Cardiac fibroblast (primary cell): ENCODE measurements around the gene STX8.
"Not testable (repeated sequence)": the region's sequence is repeated elsewhere in the genome, so short reads cannot be mapped to it uniquely, and the experiment has no call there.

Experiments used
- DNase-seq, 2 donors: peaks; one replicate each; pipeline versions ENCODE4 v3.0.0 to v3.0.0-alpha.2; 2010; ENCODE audit warnings: low read depth in 2 of 2
- H3K4me3 ChIP-seq, 2 donors: replicated peaks in 1 of 2; 1 replicate in 1 of 2; 2 replicates in 1 of 2; pipeline ENCODE4 v1.5.1; 2011; ENCODE audit warnings: low read depth in 2 of 2, low read length in 2 of 2, mild to moderate bottlenecking in 2 of 2, moderate library complexity in 1 of 2
- TF ChIP-seq, protein P1 (sequence below): IDR thresholded peaks from one replicate; pipeline ENCODE4 v1.5.1; 2011; ENCODE audit warnings: low read depth, mild to moderate bottlenecking, low read length, inconsistent platforms

Gene STX8

DNA sequence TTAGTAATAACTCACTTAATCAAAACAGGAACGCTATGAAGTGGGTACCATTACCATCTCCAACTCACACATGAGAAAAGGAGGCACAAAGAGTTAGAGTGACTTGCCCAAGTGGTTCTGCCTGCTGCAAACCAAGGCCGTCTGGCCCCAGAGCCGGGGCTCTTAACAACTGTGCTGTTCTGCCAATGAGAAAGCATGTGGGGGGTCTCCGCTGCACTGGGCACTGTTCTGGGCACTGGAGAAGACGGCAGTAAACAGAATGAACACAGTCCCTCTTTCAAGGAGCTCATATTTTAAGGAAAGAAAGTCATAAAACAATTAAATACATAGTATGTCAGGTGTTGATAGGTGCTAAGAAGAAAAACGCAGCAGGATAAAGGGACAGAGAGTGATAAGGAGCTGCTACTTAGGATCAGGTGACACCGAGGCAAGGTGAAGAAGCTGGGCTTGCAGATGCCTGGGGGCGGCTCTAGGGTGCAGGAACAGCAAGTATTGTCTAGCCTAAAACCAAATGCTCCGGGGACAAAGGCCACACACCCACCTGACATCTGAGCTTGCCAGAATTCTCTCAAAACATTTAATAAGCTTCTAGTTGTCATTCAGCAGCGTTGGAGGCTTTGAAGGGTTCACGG, 6.5 kb downstream of the STX8 start:
- TF ChIP-seq, protein P1, sequence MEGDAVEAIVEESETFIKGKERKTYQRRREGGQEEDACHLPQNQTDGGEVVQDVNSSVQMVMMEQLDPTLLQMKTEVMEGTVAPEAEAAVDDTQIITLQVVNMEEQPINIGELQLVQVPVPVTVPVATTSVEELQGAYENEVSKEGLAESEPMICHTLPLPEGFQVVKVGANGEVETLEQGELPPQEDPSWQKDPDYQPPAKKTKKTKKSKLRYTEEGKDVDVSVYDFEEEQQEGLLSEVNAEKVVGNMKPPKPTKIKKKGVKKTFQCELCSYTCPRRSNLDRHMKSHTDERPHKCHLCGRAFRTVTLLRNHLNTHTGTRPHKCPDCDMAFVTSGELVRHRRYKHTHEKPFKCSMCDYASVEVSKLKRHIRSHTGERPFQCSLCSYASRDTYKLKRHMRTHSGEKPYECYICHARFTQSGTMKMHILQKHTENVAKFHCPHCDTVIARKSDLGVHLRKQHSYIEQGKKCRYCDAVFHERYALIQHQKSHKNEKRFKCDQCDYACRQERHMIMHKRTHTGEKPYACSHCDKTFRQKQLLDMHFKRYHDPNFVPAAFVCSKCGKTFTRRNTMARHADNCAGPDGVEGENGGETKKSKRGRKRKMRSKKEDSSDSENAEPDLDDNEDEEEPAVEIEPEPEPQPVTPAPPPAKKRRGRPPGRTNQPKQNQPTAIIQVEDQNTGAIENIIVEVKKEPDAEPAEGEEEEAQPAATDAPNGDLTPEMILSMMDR = no peak
- no peak for DNase-seq
- H3K4me3 ChIP-seq = no peak overlapping the region

DNA sequence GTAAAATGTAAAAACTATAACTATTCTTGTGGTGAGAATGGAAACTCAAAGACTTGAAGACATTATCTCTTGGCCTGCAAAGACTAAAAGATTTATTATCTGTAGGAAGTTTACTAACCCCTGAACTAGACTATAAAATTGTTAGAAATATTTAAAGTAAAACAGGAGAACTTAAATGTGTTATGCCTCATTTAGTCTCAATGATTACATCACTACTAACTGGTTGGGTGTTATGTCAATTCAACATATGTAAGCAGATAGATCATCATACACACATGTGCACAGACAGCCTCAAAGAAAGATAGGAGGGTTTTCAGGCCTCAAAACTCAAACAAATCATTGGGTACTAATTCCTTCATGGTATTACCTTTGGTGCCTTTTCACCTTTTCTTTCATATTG, 7.6 kb downstream of the STX8 start:
- DNase-seq = no peak
- no peak overlapping the region for H3K4me3 ChIP-seq
- TF ChIP-seq, protein P1 = no peak

DNA sequence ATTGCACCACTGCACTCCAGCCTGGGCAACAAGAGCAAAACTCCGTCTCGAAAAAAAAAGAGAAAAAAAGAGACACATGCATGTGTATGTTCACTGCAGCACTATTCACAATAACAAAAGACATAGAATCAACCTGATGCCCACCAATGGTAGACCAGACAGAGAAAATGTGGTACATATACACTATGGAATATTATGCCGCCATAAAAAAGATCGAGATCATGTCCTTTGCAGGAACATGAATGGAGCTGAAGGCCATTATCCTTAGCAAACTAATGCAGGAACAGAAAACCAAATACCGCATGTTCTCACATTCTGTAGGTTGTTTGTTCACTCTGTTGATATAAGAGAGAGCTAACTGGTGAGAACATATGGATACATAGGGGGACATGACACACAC, 8.9 kb downstream of the STX8 start:
- H3K4me3 ChIP-seq, DNase-seq: not testable (repeated sequence)

DNA sequence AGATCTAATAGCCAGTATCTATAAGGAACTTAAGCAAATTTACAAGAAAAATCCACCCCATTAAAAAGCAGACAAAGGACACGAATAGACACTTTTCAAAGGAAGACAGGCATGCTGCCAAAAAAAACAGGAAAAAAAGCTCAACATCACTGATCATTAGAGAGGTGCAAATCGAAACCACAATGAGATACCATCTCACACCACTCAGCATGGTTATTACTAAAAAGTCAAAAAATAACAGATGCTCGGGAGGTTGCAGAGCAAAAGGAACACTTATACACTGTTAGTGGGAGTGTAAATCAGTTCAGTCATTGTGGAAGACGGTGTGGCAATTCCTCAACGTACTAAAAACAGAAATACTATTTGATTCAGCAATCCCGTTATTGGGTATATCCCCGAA, 9.6 kb downstream of the STX8 start:
- no peak for DNase-seq
- no peak overlapping the region for H3K4me3 ChIP-seq
- TF ChIP-seq, protein P1 = no peak

DNA sequence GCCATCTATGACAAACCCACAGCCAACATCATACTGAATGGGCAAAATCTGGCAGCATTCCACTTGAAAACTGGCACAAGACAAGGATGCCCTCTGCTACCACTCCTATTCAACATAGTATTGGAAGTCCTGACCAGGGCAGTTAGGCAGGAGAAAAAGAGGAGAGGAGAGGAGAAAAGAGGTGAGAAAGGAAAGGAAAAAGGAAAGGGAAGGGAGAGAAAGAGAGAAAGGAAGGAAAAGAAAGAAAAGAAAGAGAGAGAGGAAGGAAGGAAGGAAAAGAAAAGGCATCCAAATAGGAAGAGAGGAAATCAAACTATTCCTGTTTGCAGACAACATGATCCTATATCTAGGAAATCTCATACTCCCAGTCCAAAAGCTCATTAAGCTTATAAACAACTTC, 11.5 kb downstream of the STX8 start:
- TF ChIP-seq, protein P1 = no peak
- DNase-seq = no peak
- H3K4me3 ChIP-seq = no peak overlapping the region

DNA sequence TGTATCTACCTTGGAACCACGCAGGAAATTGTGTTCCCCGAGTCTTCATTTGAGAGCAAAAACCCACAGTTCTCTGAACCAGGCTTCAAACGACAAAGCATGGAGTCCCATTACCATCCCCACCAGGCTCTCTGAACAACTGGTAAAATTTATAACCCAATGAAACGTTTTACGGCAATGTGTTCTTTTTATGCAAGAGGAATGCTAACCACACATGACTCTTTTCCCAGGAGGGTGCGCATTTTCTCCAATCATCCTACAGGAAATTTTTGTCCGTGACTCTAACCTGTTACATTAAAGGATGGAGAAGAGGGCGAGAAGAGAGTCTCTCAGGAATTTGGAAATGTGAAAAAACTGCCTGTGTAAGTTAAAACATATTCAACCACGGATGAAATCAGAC, 17.8 kb downstream of the STX8 start:
- no peak overlapping the region for H3K4me3 ChIP-seq
- TF ChIP-seq, protein P1 = no peak
- DNase-seq = no peak

- TF ChIP-seq, protein P1 = no peak
- H3K4me3 ChIP-seq = no peak overlapping the region
- no peak for DNase-seq
Measured at GRCh38 chr17:9557161-9557755, 18.4 kb downstream of the STX8 start.
